ENCODE measurements around the gene C2CD3.
"Not testable (repeated sequence)": the region's sequence is repeated elsewhere in the genome, so short reads cannot be mapped to it uniquely, and the experiment has no call there.

The C2CD3 gene

DNA sequence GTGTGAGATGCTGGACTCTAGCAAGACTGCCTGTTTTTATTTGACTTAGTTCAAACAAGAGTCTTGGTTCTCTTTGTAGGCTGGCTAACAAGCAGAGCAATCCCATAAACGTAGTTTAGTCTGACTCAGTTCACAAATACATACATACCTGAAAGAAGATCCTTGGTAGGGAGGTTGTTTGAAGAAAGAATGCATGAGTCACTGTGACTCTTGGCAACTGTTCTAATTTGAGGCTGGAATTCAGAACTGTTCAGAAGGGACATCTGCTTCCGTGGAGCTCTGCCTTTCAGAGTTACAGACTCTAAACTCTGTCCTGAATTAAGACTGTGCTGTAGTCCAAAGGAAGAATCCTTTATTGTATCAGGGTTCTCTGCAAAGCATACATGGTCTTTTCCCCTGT is 32.2 kb downstream of the C2CD3 start:
- Histone ChIP-seq H3K27ac (no peak overlapping the region; the same call in 1 of the 2 replicates), H3K36me3 (peaks cover 47% of the 10 kb centered on the region), H3K9me3 (ENCODE audit: severe bottlenecking) (no peaks in the 10 kb centered on the region), H3K27me3 (ENCODE audit: insufficient read depth, low read depth, severe bottlenecking) (no peaks in the 10 kb centered on the region), H3K4me3 (ENCODE audit: low read depth, low read length) (no peak overlapping the region)
- no peak for DNase-seq
- TF ChIP-seq, protein P1, sequence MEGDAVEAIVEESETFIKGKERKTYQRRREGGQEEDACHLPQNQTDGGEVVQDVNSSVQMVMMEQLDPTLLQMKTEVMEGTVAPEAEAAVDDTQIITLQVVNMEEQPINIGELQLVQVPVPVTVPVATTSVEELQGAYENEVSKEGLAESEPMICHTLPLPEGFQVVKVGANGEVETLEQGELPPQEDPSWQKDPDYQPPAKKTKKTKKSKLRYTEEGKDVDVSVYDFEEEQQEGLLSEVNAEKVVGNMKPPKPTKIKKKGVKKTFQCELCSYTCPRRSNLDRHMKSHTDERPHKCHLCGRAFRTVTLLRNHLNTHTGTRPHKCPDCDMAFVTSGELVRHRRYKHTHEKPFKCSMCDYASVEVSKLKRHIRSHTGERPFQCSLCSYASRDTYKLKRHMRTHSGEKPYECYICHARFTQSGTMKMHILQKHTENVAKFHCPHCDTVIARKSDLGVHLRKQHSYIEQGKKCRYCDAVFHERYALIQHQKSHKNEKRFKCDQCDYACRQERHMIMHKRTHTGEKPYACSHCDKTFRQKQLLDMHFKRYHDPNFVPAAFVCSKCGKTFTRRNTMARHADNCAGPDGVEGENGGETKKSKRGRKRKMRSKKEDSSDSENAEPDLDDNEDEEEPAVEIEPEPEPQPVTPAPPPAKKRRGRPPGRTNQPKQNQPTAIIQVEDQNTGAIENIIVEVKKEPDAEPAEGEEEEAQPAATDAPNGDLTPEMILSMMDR (IDR thresholded peaks at IDR 0.05; ENCODE audit: low read depth, low read length) = no peak

DNA sequence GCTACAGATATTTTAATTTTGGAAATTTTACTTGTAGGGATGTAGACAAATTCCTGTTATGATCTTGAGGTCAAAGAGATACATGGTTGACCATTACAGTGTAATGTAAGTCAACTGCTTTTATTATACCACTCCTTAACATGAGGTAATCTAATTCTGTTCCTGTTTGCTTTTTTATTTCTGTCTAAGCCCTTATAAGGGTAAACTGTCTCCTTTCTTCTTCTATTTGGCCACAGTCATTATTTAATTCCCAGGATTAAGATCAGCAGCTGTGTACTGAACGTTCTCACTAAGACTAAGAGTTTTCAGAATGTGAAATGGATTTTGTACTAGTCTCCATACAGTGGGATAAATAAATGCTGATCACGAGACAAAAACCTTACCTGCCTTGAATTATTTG is 32.8 kb downstream of the C2CD3 start:
- TF ChIP-seq, protein P1 (IDR thresholded peaks at IDR 0.05; ENCODE audit: low read depth, low read length) = no peak
- Histone ChIP-seq H3K27me3 (ENCODE audit: insufficient read depth, low read depth, severe bottlenecking) (no peaks in the 10 kb centered on the region), H3K36me3 (peaks cover 53% of the 10 kb centered on the region), H3K27ac (no peak overlapping the region; the same call in 1 of the 2 replicates), H3K4me3 (ENCODE audit: low read depth, low read length) (no peak overlapping the region), H3K9me3 (ENCODE audit: severe bottlenecking) (no peaks in the 10 kb centered on the region)
- no peak for DNase-seq

DNA sequence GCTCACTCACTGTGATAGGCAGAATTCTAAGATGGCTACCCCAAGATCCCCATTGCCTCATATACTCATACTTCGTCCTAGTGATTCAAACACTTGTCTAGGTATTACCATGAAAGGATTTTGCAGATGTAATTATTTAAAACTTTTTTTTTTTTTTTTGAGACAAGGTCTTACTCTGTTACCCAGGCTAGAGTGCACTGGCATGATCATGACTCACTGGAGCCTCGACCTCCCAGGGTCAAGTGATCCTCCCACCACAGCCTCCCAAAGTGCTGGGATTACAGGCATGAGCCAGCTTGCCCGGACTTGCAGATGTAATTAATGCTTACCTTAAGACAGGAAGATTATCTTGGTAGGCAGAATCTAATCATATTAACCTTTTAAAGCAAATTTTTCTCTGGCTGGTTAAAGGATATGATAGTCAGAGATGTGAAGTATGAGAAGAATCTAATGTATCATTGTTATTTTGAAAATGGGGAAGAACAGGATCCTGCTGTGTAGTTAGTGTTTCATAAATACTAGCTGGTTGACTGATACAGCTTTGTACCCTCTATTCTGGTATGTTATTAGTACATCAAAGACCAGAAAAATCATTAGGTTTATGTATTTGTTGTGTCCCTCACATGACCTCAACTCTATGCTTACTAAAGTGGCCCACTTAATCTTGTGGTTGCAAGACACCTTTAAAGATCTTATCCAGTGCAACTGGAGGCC is 35.5 kb downstream of the C2CD3 start:
- no peak overlapping the region for H3K27ac ChIP-seq
- H3K4me3 ChIP-seq (ENCODE audit: low read depth, low read length) = no peak overlapping the region
- TF ChIP-seq, protein P1 (IDR thresholded peaks at IDR 0.05; ENCODE audit: low read depth, low read length) = no peak
- H3K27me3 ChIP-seq (ENCODE audit: insufficient read depth, low read depth, severe bottlenecking) = no peaks in the 10 kb centered on the region
- DNase-seq = peak; percentile 70
- peaks cover 2% of the 10 kb centered on the region for H3K9me3 ChIP-seq (ENCODE audit: severe bottlenecking)
- peaks cover 78% of the 10 kb centered on the region for H3K36me3 ChIP-seq

DNA sequence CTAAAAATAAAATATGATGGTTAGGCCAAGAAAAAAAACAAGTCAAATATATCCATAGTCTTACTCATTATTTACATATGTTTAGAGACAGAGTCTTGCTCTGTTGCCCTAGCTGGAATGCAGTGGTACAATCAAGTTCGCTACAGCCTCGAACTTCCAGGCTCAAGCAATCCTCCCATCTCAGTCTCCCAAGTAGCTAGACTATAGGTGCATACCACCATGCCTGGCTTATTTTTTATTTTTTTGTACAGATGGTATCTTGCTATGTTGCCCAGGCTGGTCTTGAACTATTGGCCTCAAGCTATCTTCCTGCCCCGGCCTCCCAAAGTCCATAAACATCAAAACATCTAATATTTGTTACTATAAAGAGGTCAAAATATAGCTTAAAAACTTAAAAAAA is 36.1 kb downstream of the C2CD3 start:
- no peaks in the 10 kb centered on the region for H3K27me3 ChIP-seq (ENCODE audit: insufficient read depth, low read depth, severe bottlenecking)
- no peak overlapping the region for H3K4me3 ChIP-seq (ENCODE audit: low read depth, low read length)
- H3K9me3 ChIP-seq (ENCODE audit: severe bottlenecking) = peaks cover 4% of the 10 kb centered on the region
- TF ChIP-seq, protein P1 (IDR thresholded peaks at IDR 0.05; ENCODE audit: low read depth, low read length) = no peak
- peaks cover 79% of the 10 kb centered on the region for H3K36me3 ChIP-seq
- DNase-seq = no peak
- H3K27ac ChIP-seq = no peak overlapping the region

DNA sequence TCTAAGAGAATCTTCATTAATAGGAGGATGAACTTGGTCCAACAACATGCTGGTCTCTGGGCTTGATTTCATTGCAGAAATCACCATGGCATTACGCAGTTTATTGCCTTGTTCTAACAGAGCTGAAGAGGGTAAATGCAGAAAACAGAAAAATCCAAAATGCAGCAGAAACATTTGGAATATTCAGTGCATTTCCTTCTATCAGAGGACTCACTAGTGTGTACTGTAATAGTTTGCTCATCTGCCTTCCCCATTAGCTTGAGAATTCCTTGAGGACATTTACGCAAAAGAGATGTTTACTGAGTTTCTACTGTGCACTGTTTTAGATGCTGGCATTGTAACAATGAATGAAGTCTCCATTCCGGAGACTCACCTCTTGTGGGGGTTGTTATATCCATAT is 37.4 kb downstream of the C2CD3 start:
- Histone ChIP-seq H3K36me3 (peaks cover 73% of the 10 kb centered on the region), H3K4me3 (ENCODE audit: low read depth, low read length) (no peak overlapping the region), H3K27ac (no peak overlapping the region), H3K27me3 (ENCODE audit: insufficient read depth, low read depth, severe bottlenecking) (no peaks in the 10 kb centered on the region), H3K9me3 (ENCODE audit: severe bottlenecking) (peaks cover 4% of the 10 kb centered on the region)
- DNase-seq = no peak
- TF ChIP-seq, protein P1 (IDR thresholded peaks at IDR 0.05; ENCODE audit: low read depth, low read length) = no peak

DNA sequence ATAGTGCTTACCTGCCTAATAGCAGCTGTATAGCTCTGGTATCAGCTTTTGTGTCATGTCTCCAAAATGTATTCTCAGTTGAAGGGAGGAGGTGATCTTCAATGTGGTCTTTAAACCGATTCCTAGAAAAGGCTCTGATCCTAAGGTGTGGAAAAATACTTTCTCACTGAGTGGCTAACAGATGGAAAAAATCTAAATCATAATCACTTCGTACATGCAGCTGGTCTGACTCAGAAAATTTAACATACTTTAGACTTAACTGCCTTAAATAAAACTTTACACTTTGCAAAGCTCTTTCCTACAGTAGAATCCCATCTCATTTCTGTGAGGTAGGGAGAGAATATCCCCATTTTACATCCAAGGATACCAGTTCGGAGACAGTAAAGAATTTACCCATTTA is 38.0 kb downstream of the C2CD3 start:
- Histone ChIP-seq H3K4me3 (ENCODE audit: low read depth, low read length) (no peak overlapping the region), H3K9me3 (ENCODE audit: severe bottlenecking) (peaks cover 4% of the 10 kb centered on the region), H3K27me3 (ENCODE audit: insufficient read depth, low read depth, severe bottlenecking) (no peaks in the 10 kb centered on the region), H3K36me3 (peaks cover 71% of the 10 kb centered on the region), H3K27ac (no peak overlapping the region)
- TF ChIP-seq, protein P1 (IDR thresholded peaks at IDR 0.05; ENCODE audit: low read depth, low read length) = no peak
- DNase-seq = no peak

DNA sequence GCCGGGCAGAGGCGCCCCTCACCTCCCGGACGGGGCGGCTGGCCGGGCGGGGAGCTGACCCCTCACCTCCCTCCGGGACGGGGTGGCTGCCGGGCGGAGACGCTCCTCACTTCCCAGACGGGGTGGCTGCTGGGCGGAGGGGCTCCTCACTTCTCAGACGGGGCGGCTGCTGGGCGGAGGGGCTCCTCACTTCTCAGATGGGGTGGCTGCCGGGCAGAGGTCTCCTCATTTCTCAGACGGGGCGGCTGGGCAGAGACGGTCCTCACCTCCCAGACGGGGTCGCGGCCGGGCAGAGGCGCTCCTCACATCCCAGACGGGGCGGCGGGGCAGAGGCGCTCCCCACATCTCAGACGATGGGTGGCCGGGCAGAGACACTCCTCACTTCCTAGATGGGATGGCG is 41.7 kb downstream of the C2CD3 start:
- not testable (repeated sequence) for H3K9me3 ChIP-seq (ENCODE audit: severe bottlenecking); DNase-seq; H3K4me3 ChIP-seq (ENCODE audit: low read depth, low read length); H3K27me3 ChIP-seq (ENCODE audit: insufficient read depth, low read depth, severe bottlenecking); H3K27ac ChIP-seq
- peaks cover 41% of the 10 kb centered on the region for H3K36me3 ChIP-seq
